Gastrocnemius medialis (tissue), 4 donors: ENCODE results near the gene KIAA1217.

Source experiments
- CTCF ChIP-seq, 5 experiments: fragments of 450-650 bp in 3 of 5; fragments of 200-600 bp in 2 of 5; sonication (generic) in 2 of 5; IDR thresholded peaks in 4 of 5; conservative IDR thresholded peaks in 1 of 5; 1 replicate in 4 of 5; 2 replicates in 1 of 5; pipeline ENCODE4 v1.5.1; 2016 to 2019; ENCODE audit warnings: antibody characterized with exemption in 5 of 5, mild to moderate bottlenecking in 3 of 5, moderate library complexity in 3 of 5
- POLR2A ChIP-seq, 2 donors: fragments of 450-650 bp; IDR thresholded peaks; one replicate each; pipeline ENCODE4 v1.6.1; 2017; ENCODE audit warnings: antibody characterized with exemption in 2 of 2, mild to moderate bottlenecking in 2 of 2, moderate library complexity in 2 of 2

GRCh38 chr10:24207781-24208611, 942 bp upstream of the KIAA1217 start:
- no peak for TF ChIP-seq CTCF (IDR thresholded peaks at IDR 0.05 in 4 of 5, conservative IDR thresholded peaks at IDR 0.05 in 1 of 5)
- no peak for TF ChIP-seq POLR2A (IDR thresholded peaks at IDR 0.05)
